ENCODE measurements around the gene ARG1. TPM values are rescaled to one million over a fixed set of nuclear protein-coding genes. Genes with fewer than 3 reads are reported as not detected.

Gene ARG1
- total RNA-seq, 1 donor from 2014 or later: not detected

DNA sequence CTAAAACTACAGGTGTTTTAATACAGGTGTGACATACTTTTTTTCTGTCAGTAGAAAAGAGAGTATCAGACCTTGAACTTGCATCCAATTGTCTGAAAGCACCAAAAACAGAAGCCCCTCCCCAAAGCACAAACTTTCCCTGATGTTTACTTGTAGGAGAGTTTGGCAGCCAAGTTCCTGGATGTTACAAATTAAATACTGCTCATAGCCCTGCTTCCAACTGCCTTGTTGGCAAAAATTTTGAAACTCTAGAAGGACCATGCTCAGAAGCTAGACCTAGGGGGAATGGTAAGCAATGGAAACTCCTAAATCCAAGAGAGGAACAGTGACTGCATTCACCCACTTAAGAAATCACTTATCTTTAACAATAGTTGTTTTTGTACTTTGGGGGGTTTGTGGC lies 17.0 kb upstream of the ARG1 start:
- no peak for FAIRE-seq
- TF ChIP-seq, protein P1, sequence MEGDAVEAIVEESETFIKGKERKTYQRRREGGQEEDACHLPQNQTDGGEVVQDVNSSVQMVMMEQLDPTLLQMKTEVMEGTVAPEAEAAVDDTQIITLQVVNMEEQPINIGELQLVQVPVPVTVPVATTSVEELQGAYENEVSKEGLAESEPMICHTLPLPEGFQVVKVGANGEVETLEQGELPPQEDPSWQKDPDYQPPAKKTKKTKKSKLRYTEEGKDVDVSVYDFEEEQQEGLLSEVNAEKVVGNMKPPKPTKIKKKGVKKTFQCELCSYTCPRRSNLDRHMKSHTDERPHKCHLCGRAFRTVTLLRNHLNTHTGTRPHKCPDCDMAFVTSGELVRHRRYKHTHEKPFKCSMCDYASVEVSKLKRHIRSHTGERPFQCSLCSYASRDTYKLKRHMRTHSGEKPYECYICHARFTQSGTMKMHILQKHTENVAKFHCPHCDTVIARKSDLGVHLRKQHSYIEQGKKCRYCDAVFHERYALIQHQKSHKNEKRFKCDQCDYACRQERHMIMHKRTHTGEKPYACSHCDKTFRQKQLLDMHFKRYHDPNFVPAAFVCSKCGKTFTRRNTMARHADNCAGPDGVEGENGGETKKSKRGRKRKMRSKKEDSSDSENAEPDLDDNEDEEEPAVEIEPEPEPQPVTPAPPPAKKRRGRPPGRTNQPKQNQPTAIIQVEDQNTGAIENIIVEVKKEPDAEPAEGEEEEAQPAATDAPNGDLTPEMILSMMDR (IDR thresholded peaks at IDR 0.05; ENCODE audit: insufficient read depth, low read length, severe bottlenecking): no peak
- Histone ChIP-seq H3K4me3 (ENCODE audit: low read depth, low read length) (no peak overlapping the region), H3K36me3 (ENCODE audit: control insufficient read depth, insufficient read depth, low read length) (no peaks in the 10 kb centered on the region), H3K27me3 (ENCODE audit: control insufficient read depth, insufficient read depth, low read length) (no peaks in the 10 kb centered on the region)
- DNase-seq (ENCODE audit: low read depth): no peak

DNA sequence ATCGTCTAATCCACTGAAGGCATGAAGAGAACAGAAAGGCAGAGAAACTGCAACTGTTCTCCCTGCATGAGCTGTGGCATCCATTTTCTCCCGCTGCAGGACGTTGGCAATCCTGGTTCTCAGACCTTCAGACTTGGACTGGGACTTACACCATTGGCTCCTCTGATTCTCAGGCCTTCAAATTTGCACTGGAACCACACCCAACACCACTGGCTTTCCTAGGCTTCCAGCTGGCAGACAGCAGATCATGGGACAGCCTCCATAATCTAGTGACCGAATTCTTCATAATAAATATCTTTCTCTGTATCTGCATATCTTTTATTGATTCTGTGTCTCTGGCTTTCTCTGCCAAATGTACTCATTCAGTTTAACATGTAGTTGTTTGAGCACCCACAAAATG lies 14.1 kb upstream of the ARG1 start:
- DNase-seq (ENCODE audit: low read depth) (no peak), FAIRE-seq (no peak)
- TF ChIP-seq, protein P1 (IDR thresholded peaks at IDR 0.05; ENCODE audit: insufficient read depth, low read length, severe bottlenecking): no peak
- H3K27me3 ChIP-seq (ENCODE audit: control insufficient read depth, insufficient read depth, low read length): no peaks in the 10 kb centered on the region
- no peak overlapping the region for H3K4me3 ChIP-seq (ENCODE audit: low read depth, low read length)
- no peaks in the 10 kb centered on the region for H3K36me3 ChIP-seq (ENCODE audit: control insufficient read depth, insufficient read depth, low read length)

- Histone ChIP-seq H3K36me3 (ENCODE audit: control insufficient read depth, insufficient read depth, low read length) (no peaks in the 10 kb centered on the region), H3K27me3 (ENCODE audit: control insufficient read depth, insufficient read depth, low read length) (no peaks in the 10 kb centered on the region), H3K4me3 (ENCODE audit: low read depth, low read length) (no peak overlapping the region)
- no peak for FAIRE-seq
- TF ChIP-seq, protein P1 (IDR thresholded peaks at IDR 0.05; ENCODE audit: insufficient read depth, low read length, severe bottlenecking): no peak
- DNase-seq (ENCODE audit: low read depth): no peak
Observed at GRCh38 chr6:131561925-131562707, 10.9 kb upstream of the ARG1 start.

DNA sequence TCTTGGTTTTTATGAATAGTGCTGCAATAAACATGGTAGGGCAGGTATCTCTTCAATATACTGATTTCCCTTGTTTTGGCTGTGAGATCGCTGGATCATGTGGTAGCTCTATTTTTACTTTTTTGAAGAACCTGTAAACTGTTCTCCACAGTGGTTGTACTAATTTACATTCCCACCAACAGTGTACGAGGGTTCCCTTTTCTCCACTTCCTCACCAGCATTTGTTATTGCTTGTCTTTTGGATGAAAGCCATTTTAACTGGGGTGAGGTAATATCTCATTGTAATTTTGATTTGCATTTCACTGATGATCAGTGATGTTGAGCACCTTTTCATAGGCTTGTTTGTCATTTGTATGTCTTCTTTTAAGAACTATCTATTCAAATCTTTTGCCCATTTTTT lies 8.0 kb upstream of the ARG1 start:
- H3K27me3 ChIP-seq (ENCODE audit: control insufficient read depth, insufficient read depth, low read length): no peaks in the 10 kb centered on the region
- H3K36me3 ChIP-seq (ENCODE audit: control insufficient read depth, insufficient read depth, low read length): no peaks in the 10 kb centered on the region
- FAIRE-seq: no peak
- H3K4me3 ChIP-seq (ENCODE audit: low read depth, low read length): no peak overlapping the region
- TF ChIP-seq, protein P1 (IDR thresholded peaks at IDR 0.05; ENCODE audit: insufficient read depth, low read length, severe bottlenecking): no peak
- DNase-seq (ENCODE audit: low read depth): peak; percentile 6

GRCh38 chr6:131568726-131569125 lies 4.3 kb upstream of the ARG1 start:
- Histone ChIP-seq H3K27me3 (ENCODE audit: control insufficient read depth, insufficient read depth, low read length) (no peaks in the 10 kb centered on the region), H3K4me3 (ENCODE audit: low read depth, low read length) (no peak overlapping the region), H3K36me3 (ENCODE audit: control insufficient read depth, insufficient read depth, low read length) (no peaks in the 10 kb centered on the region)
- DNase-seq (ENCODE audit: low read depth) (no peak), FAIRE-seq (no peak)
- TF ChIP-seq, protein P1 (IDR thresholded peaks at IDR 0.05; ENCODE audit: insufficient read depth, low read length, severe bottlenecking): no peak

DNA sequence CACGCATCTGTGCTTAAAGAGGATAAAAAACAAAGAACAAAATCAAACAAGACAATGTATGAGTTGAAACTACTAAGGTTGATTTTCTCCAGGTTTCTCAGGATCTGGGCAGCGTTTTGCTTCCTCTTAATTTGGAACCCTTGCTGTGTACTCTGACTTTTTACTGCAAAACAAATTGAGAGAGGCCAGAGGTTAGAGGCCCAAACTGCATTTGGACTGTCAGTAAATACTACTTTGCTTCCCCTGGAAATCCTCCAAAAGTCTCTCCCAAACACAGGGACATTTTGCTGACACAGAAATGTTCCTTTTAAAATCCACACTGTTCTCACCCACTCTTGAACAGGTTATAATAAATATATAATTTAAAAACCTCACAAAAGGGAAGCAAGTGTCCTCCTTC lies 1.1 kb downstream of the ARG1 start:
- Histone ChIP-seq H3K27me3 (ENCODE audit: control insufficient read depth, insufficient read depth, low read length) (no peaks in the 10 kb centered on the region), H3K4me3 (ENCODE audit: low read depth, low read length) (no peak overlapping the region), H3K36me3 (ENCODE audit: control insufficient read depth, insufficient read depth, low read length) (no peaks in the 10 kb centered on the region)
- TF ChIP-seq, protein P1 (IDR thresholded peaks at IDR 0.05; ENCODE audit: insufficient read depth, low read length, severe bottlenecking): no peak
- FAIRE-seq: no peak
- no peak for DNase-seq (ENCODE audit: low read depth)

Measured in bronchial epithelial cell (primary cell).